Cardiac muscle cell (in vitro differentiated cells and primary cell): Measurements from ENCODE around the gene CD46. TPM values are rescaled to one million over a fixed set of nuclear protein-coding genes. Genes with fewer than 3 reads are reported as not detected.

Experiments used
- DNase-seq, 2 donors: peaks; one replicate each; pipeline versions ENCODE4 v3.0.0 to v3.0.0-alpha.2; 2010 to 2017; ENCODE audit warnings: low read depth in 1 of 2, low spot score in 1 of 2
- H3K27ac ChIP-seq: fragments of 200-600 bp; sonication (generic); 2 replicates; pipeline ENCODE4 v1.5.1; 2016
- H3K27me3 ChIP-seq: fragments of 200-600 bp; sonication (generic); 2 replicates; pipeline ENCODE4 v1.6.0; 2016; ENCODE audit warnings: control low read depth
- H3K36me3 ChIP-seq: fragments of 200-600 bp; sonication (generic); 2 replicates; pipeline ENCODE4 v1.5.1; 2016; ENCODE audit warnings: control low read depth
- H3K4me1 ChIP-seq: fragments of 200-600 bp; sonication (generic); 2 replicates; pipeline ENCODE4 v1.8.1; 2017; ENCODE audit warnings: low read depth, mild to moderate bottlenecking, mixed run types
- H3K4me3 ChIP-seq: fragments of 200-600 bp; sonication (generic); 2 replicates; pipeline ENCODE4 v1.5.1; 2016; ENCODE audit warnings: mild to moderate bottlenecking
- H3K9me3 ChIP-seq: fragments of 200-600 bp; sonication (generic); 2 replicates; pipeline ENCODE4 v1.5.1; 2017; ENCODE audit warnings: low read depth, mild to moderate bottlenecking, control low read depth
- CTCF ChIP-seq: IDR thresholded peaks from 2 replicates; pipeline ENCODE4 v1.5.1; 2012; ENCODE audit warnings: low read depth, mild to moderate bottlenecking, low read length
- polyA plus RNA-seq: library from polyadenylated mRNA; unstranded; fragments of >200 nt; fragmentation: Nextera tagmentation; extraction: Ambion mirVana; gene quantifications from 2 replicates; pipeline ENCODE4 v1.2.1, GENCODE V29; 2016
- total RNA-seq: library from RNA; depleted of rRNA; stranded (reverse); fragments of >200 nt; gene quantifications from 2 replicates; pipeline ENCODE4 v1.2.3, GENCODE V29; 2016

Gene CD46
- total and polyA plus RNA-seq, 2 experiments from 2014 or later, result 91.7 to 123 TPM

- Histone ChIP-seq H3K9me3 (no peaks in the 10 kb centered on the region), H3K4me3 (no peak overlapping the region), H3K27ac (no peak overlapping the region), H3K36me3 (peaks cover 36% of the 10 kb centered on the region), H3K4me1 (peaks cover 4% of the 10 kb centered on the region), H3K27me3 (no peaks in the 10 kb centered on the region)
- DNase-seq, result no peak
- TF ChIP-seq CTCF, result no peak
Observed at GRCh38 chr1:207789386-207789785, 37.5 kb downstream of the CD46 start.

DNA sequence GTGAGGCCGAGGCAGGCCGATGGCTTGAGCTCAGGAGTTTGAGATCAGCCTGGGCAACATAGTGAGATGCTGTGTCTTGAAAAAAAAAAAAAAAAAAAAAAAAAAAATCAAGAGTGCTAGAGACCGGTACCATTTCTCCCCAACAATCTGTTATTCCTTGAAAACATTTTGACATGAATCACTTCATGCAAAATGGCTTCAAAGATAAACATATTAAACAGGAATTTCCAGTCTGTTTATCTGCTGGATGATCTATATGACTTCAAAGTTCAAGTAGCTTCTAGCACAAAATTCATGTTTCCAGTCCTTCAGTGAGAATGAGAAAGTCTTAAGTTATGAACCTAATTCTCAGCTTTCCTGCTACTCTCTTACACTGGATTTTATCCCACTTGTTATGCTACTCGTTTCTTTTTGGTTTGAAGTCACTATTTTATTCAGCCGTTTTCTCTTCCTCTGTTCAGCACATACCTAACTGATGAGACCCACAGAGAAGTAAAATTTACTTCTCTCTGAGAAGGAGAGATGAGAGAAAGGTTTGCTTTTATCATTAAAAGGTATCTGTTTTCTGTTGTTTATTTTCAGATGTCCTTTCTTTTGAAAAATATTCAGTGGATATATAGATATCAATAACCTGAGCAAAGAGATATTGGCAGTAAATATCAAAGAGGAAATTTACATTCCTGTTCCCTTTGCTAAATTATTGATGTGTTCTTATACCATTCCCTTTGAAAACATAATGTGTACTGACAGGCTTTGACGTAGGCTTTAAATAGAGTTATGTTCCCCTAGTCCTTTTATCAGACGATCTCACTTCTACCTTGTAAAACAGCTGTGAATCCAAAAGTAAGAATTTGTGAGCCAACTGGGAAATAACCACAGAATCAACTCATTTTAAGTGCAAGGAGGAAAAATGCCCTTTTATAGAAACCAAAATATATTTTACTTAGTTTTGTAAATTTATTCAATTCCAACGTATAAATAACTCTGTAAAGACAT lies 38.2 kb downstream of the CD46 start:
- Histone ChIP-seq H3K9me3 (no peaks in the 10 kb centered on the region), H3K36me3 (peaks cover 43% of the 10 kb centered on the region), H3K4me3 (no peak overlapping the region), H3K4me1 (peaks cover 4% of the 10 kb centered on the region), H3K27ac (peak overlapping the region; percentile 25), H3K27me3 (no peaks in the 10 kb centered on the region)
- TF ChIP-seq CTCF, result no peak
- DNase-seq, result no peak

DNA sequence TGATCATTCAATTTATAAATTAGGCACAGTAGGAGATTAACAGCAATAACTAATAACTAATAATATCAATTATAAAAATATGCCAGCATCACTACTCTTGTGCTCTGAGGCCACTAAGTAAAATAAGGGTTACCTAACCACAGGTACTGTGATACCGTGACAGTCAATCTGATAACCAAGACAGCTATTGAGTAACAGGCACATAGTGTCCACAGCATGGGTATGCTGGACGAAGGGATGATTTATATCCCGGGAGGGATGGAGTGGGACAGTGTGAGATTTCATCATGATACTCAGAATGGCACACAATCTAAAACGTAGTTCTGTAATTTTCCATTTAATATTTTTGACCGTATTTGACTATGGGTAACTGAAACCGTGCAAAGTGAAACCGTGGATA lies 39.4 kb downstream of the CD46 start:
- DNase-seq, result no peak
- Histone ChIP-seq H3K4me1 (peaks cover 4% of the 10 kb centered on the region), H3K27me3 (no peaks in the 10 kb centered on the region), H3K27ac (no peak overlapping the region), H3K4me3 (no peak overlapping the region), H3K9me3 (no peaks in the 10 kb centered on the region), H3K36me3 (peaks cover 38% of the 10 kb centered on the region)
- no peak for TF ChIP-seq CTCF

DNA sequence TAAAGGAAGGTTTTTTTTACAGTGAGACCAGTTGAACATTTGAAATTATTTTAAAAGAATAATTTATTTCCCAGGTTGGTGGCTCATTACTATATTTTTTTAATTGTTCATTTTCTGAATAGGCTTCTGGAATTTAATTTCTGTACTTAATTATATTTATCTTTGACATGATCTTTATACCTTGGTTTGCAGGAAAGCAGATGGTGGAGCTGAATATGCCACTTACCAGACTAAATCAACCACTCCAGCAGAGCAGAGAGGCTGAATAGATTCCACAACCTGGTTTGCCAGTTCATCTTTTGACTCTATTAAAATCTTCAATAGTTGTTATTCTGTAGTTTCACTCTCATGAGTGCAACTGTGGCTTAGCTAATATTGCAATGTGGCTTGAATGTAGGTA lies 41.5 kb downstream of the CD46 start:
- Histone ChIP-seq H3K4me1 (peaks cover 4% of the 10 kb centered on the region), H3K4me3 (no peak overlapping the region), H3K36me3 (peaks cover 26% of the 10 kb centered on the region), H3K27ac (no peak overlapping the region), H3K27me3 (no peaks in the 10 kb centered on the region), H3K9me3 (no peaks in the 10 kb centered on the region)
- DNase-seq, result no peak
- TF ChIP-seq CTCF, result no peak

GRCh38 chr1:207794861-207795260 lies 43.0 kb downstream of the CD46 start:
- H3K36me3 ChIP-seq, result peaks cover 26% of the 10 kb centered on the region
- no peak for TF ChIP-seq CTCF

More at GRCh38 chr1:207794861-207795260, 43.0 kb downstream of the CD46 start:
- H3K4me1 ChIP-seq, result peaks cover 4% of the 10 kb centered on the region
- H3K27me3 ChIP-seq, result no peaks in the 10 kb centered on the region
- DNase-seq, result peak in 1 of 2 donors; percentile 19
- peak overlapping the region; percentile 18 for H3K27ac ChIP-seq
- no peaks in the 10 kb centered on the region for H3K9me3 ChIP-seq
- H3K4me3 ChIP-seq, result no peak overlapping the region
